ENCODE measurements around the gene ADAM8. TPM values are rescaled to one million over a fixed set of nuclear protein-coding genes. Genes with fewer than 3 reads are reported as not detected.
A peak's percentile ranks its signal among the peaks of the same experiment; 100 is the strongest.

ADAM8 gene
- total RNA-seq (2021; ENCODE audit: unreplicated experiment), result 3.7 TPM
- 3.1 TPM for polyA plus RNA-seq (2012; ENCODE audit: insufficient read length)
- Bru-seq, nascent RNA, result percentile 33 among the genes with signal in this experiment
- percentile 42 among the genes with signal in this experiment for BruChase-seq, experiment 1, labeled RNA remaining after a 2-hour chase
- BruChase-seq, experiment 2, labeled RNA remaining after a 6-hour chase, result percentile 39 among the genes with signal in this experiment
- long read RNA-seq, partial matches to known transcripts, result 1 of 2 reads
- long read RNA-seq, other reads (novel, unspliced or antisense), result 0 of 2 reads

- ATAC-seq (0 out of 2 replicates have a peak, but pooled peaks have one; percentile 5), DNase-seq (ENCODE audit: low read depth, low spot score) (no peak)
- TF ChIP-seq SIN3A (IDR thresholded peaks at IDR 0.05; ENCODE audit: borderline replicate concordance, insufficient read depth, low read depth, low read length) (no peak), REST (IDR thresholded peaks at IDR 0.05; ENCODE audit: insufficient read depth in 1 of 2, low read depth in 2 of 2, low read length in 1 of 2) (no peak)
- Histone ChIP-seq H3K9me3 (ENCODE audit: control insufficient read depth, insufficient read depth, low read depth, low read length) (no peaks in the 10 kb centered on the region), H3K4me1 (ENCODE audit: control insufficient read depth, insufficient read depth, low read length) (peaks cover 44% of the 10 kb centered on the region), H3K4me3 (ENCODE audit: low read depth in 2 of 2, low read length in 2 of 2) (no peak within 1 kb of the TSS), H3K27me3 (ENCODE audit: control insufficient read depth, insufficient read depth, low read length) (no peaks in the 10 kb centered on the region), H3K27ac (ENCODE audit: low read length) (no peak within 1 kb of the TSS), H3K36me3 (ENCODE audit: control insufficient read depth, insufficient read depth, low read length) (no peaks in the 10 kb centered on the region)
- intact Hi-C loops (cut with micrococcal nuclease; ENCODE audit: unreplicated experiment), result no loop called here
- in situ Hi-C loops (cut with HindIII; ENCODE audit: low pct_unique_long_range_greater_than_20kb, low sequenced_read_pairs), result no loop called here
- BruUV-seq (replicated peaks), result no TSS peak
- ChIA-PET CTCF (interaction anchor here (1.2 kb wide), 1 partner anchor 53 kb away, joined by 3 read pairs; no protein-coding TSS in a partner anchor), POLR2A (no interaction called here)
Measured at GRCh38 chr10:133276435-133277201, at the start of gene ADAM8. ADAM8 (minus strand) TSS chr10:133276868; CDS start chr10:133276817, 51 bp downstream.

GRCh38 chr10:133326223-133326551, 49.5 kb upstream of the ADAM8 start:
- ChIA-PET POLR2A (no interaction called here), CTCF (no interaction called here)
- DNase-seq (ENCODE audit: low read depth, low spot score) (no peak), ATAC-seq (no peak; the same call in 1 of the 2 replicates)
- intact Hi-C loops (cut with micrococcal nuclease; ENCODE audit: unreplicated experiment), result no loop called here
- Histone ChIP-seq H3K4me3 (ENCODE audit: low read depth in 2 of 2, low read length in 2 of 2) (peak overlapping the region; percentile 54 to 58), H3K4me1 (ENCODE audit: control insufficient read depth, insufficient read depth, low read length) (peaks cover 17% of the 10 kb centered on the region), H3K36me3 (ENCODE audit: control insufficient read depth, insufficient read depth, low read length) (no peaks in the 10 kb centered on the region), H3K27me3 (ENCODE audit: control insufficient read depth, insufficient read depth, low read length) (no peaks in the 10 kb centered on the region), H3K9me3 (ENCODE audit: control insufficient read depth, insufficient read depth, low read depth, low read length) (no peaks in the 10 kb centered on the region), H3K27ac (ENCODE audit: low read length) (0 out of 2 replicates have a peak overlapping the region, but pooled peaks have one; percentile 17)
- TF ChIP-seq POLR2AphosphoS5 (IDR thresholded peaks at IDR 0.05; ENCODE audit: low read depth, low read length) (no peak), TCF7L2 (IDR thresholded peaks at IDR 0.05; ENCODE audit: low read depth, low read length) (no peak), SIN3A (IDR thresholded peaks at IDR 0.05; ENCODE audit: borderline replicate concordance, insufficient read depth, low read depth, low read length) (no peak), REST (IDR thresholded peaks at IDR 0.05; ENCODE audit: insufficient read depth in 1 of 2, low read depth in 2 of 2, low read length in 1 of 2) (no peak), CTCF (IDR thresholded peaks at IDR 0.05) (no peak)
- in situ Hi-C loops (cut with HindIII; ENCODE audit: low pct_unique_long_range_greater_than_20kb, low sequenced_read_pairs), result no loop called here
- no TSS peak for BruUV-seq (replicated peaks)
